DMS53 (cell line): ENCODE results near the gene CHST10.

Experiments used
- DNase-seq: peaks from one replicate; lab custom pipeline; 2025; lab: John Stamatoyannopoulos, UW

CHST10 gene

DNA sequence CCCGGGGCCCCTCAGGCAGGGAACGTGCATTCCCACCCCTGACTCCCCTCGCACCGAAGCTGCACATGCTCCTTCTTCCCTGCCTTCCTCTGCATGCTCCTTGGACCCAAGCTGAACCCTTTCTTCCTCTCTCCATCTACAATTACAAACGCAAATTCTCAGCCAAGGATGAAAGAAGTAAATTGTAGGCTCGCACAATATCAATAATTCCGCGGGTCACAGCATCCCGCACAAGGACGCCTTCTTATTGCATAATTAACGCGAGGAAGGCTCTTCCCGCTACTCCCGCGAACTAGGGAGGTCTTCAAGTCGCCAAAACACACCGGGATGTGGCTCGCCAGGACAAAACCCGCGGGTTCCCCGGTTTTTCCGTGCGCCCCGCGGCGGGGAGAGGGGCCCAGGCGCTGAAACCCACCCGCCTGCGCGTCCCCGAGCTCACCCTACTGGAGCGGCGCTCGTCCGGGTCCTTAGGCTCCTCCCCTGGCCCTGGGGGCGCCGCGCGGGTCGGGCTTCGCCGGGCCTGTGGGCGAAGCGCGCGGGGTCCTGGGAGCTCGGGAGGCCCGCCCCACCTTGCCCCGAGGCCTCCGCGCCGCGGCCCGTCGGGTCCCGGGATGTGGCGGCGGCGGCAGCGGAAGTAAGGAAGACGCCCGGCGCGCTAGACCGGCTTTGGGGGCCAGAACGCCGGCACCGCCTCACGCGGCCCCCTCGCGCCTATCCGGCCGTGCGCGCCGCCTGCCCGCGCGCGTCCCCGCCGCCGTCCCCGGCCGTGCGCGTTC is at the start of gene CHST10:
Gene CHST10 (minus strand): TSS at position 734 of the 776 bp plus-strand sequence. CDS start 10,993 bp downstream, outside the sequence.
- peak; percentile 86 for DNase-seq

DNA sequence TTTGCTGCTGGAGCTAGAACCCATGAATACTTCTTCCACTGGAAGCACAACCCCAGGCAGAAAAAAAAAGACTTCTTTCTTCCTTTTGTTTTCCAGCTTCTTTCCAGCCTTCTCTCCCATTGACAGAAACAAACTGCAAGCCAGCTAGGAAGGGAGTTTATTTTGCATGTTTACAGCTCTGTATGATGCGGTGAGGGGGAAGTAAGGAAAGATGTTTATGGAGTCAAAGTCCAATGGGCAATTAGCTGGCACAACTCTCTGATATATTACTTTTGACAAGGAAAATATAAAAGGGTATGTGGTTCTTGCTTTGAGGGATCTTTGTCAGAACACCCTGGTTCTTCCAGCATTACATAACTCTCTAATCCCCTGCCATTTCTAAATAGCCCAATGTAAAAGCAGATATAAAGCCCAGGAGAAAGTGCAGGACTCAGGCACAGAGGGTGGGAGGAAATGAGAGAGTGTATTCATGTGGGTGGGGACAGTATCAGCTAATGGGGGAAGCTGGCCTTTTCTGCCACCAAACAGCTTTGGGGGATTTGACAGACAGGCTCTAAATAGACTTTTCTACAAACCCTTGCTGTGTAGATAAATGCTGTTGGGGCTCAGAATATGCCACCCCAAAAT is 43.5 kb upstream of the CHST10 start:
- DNase-seq: no peak

GRCh38 chr2:100456357-100456756 is 38.9 kb upstream of the CHST10 start:
- peak; percentile 57 for DNase-seq

GRCh38 chr2:100453853-100454252 is 36.4 kb upstream of the CHST10 start:
- no peak for DNase-seq

DNA sequence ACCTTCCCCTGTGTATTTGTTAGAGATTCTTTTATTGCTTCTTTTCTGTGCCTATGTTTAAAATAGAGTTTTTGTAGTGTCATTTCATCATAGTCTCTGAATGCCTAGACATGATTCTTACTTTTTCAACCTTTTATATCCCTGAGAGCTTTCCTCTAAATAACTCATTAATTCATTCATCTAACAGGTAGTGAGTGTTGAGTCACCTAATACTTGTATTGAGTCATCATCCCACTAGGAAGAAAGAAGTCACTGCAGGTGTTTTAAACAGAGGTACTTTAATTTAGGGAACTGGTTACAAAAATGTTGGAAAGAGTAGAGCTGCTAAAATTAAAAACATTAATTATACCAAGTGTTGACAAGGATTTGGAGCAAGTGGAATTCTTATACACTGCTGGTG is 34.3 kb upstream of the CHST10 start:
- peak; percentile 6 for DNase-seq

GRCh38 chr2:100451092-100451491 is 33.6 kb upstream of the CHST10 start:
- DNase-seq: no peak

DNA sequence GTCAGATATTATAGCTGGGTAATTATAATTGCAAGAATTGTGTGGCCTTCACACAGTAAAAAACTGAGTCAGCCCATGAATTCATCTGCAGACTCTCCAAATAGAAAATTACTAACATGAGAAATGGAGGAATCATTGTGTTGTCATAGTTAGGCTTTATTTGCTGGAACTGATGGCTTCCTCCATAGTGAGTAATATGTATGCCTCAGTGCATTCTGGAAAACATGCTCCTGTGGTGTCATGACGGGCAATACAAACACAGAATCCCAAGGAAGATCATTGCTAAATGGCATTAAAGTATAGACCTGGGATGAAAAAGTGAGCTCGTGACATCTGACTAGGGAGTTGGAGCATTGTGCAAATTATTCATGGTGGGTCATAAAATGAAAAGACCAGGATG is 29.2 kb upstream of the CHST10 start:
- DNase-seq: no peak

DNA sequence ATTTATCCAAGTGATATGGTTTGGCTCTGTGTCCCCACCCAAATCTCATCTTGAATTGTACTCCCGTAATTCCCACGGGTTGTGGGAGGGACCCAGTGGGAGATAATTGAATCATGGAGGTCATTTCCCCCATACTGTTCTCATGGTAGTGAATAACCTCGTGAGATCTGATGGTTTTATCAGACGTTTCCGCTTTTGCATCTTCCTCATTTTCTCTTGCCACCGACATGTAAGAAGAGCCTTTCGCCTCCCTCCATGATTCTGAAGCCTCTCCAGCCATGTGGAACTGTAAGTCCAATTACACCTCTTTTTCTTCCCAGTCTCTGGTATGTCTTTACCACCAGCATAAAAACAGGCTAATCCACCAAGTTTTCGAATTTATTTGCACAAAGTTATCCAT is 20.3 kb upstream of the CHST10 start:
- no peak for DNase-seq

- no peak for DNase-seq
Measured at GRCh38 chr2:100429726-100430125, 12.3 kb upstream of the CHST10 start.

DNA sequence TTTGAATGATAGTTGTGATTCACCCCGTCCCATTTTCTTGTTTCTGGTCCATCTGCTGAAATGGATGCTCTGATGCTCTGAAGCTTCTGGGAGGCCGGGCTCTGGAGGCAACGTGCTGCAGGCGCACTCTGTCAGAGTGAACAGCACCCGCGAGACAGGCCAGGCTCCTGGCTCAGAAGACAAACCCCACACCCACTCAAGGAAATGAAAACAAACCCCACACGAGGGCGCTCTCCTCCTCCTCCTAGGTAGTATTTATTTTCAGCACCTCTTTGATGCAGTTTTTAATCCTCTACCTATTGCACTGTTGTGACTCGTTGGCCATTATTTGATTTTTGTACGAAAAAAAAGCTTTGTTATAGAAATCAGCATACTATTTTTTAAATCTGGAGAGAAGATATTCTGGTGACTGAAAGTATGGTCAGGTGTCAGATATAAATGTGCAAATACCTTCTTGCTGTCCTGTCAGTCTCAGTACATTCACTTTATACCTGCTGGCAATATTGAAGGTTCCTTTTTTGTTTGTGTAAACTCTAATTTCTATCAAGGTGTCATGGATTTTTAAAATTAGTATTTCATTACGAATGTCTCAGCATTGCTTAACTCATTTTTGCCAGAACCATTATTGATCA is 10.3 kb upstream of the CHST10 start:
- DNase-seq: peak; percentile 91

GRCh38 chr2:100427111-100427510 is 9.6 kb upstream of the CHST10 start:
- DNase-seq: no peak

DNA sequence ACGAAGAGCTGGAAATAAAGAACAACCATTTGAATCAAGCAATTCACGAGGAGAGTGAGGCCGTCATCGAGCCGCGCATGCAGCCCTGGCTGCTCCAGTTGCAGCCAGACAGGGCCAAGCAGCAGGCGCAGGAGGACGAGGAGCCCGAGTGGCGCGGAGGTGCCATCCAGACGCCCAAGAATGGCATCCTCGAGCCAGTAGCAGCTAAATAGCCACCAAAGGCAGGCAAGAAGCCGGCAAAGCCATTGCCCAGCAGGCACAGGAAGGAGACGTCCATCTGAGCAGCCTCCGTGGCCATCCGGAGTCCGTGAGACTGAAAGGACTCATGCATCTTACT is 8.9 kb upstream of the CHST10 start:
- no peak for DNase-seq

DNA sequence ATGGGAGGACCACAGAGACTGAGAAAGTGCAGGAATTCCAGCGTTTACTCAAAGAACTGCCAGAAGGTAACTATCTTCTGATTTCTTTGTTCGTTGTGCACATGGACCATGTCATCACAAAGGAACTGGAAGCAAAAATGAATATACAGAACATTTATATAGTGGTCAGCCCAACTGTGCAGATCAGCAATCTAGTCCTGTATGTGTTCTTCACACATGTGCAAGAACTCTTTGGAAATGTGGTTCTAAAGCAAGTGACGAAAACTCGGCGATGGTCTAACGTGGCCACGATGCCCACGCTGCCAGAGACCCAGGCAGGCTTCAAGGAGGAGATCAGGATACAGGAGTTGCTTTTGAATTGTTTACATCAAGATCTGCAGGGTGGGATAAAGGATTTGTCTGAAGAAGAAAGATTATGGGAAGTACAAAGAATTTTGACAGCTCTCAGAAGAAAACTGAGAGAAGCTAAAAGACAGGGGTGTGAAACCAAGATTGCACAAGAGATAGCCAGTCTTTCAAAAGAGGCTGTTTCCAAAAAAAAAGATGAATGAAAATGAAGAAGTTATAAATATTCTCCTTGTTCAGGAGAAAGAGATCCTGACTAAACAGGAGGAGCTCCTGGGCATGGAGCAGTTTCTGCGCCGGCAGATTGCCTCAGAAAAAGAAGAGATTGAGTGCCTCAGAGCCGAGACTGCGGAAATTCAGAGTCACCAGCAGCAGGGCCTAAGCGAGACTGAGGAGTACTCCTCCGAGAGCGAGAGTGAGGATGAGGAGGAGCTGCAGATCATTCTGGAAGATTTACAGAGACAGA is 8.3 kb upstream of the CHST10 start:
- DNase-seq: no peak

DNA sequence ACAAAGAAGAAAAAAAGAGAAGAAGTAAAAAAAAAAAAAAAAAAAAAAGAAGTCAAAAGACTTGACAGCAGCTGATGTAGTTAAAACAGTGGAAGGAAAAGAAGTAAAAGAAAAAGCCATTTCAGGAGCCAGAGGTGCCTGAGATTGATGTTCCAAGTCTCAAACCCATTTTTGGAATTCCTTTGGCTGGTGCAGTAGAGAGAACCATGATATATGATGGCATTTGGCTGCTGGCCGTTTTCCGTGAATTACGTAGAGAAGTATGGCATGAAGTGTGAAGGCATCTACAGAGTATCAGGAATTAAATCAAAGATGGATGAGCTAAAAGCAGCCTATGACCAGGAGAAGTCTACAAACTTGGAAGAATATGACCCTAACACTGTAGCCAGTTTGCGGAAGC is 7.6 kb upstream of the CHST10 start:
- no peak for DNase-seq

DNA sequence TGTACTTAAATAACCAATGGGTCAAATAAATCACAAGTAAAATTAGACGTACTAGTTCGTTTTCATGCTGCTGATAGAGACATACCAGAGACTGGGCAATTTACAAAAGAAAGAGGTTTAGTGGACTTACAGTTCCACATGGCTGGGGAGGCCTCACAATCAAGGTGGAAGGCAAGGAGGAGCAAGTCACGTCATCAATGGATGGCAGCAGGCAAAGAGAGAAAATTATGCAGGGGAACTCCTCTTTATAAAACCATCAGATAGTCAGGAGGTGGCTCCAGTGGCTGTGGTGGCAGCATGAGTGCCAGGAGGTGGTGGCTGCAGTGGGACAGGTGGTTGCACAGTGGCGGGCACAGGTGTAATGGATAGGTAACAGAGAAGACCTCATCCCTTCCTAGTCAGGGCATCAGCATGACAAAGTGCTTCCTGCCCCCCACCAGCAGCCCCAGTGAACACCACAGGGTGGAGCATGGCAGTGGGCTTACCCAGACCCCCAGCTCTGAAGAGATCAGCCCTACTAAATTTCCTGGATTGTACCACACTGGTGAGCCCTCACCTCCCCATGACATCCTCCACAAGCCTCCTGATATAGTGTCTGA is 6.9 kb upstream of the CHST10 start:
- no peak for DNase-seq

- no peak for DNase-seq
Measured at GRCh38 chr2:100423631-100424030, 6.2 kb upstream of the CHST10 start.

- peak; percentile 74 for DNase-seq
Measured at GRCh38 chr2:100422320-100423055, 5.0 kb upstream of the CHST10 start.

GRCh38 chr2:100419915-100420314 is 2.4 kb upstream of the CHST10 start:
- DNase-seq: no peak

DNA sequence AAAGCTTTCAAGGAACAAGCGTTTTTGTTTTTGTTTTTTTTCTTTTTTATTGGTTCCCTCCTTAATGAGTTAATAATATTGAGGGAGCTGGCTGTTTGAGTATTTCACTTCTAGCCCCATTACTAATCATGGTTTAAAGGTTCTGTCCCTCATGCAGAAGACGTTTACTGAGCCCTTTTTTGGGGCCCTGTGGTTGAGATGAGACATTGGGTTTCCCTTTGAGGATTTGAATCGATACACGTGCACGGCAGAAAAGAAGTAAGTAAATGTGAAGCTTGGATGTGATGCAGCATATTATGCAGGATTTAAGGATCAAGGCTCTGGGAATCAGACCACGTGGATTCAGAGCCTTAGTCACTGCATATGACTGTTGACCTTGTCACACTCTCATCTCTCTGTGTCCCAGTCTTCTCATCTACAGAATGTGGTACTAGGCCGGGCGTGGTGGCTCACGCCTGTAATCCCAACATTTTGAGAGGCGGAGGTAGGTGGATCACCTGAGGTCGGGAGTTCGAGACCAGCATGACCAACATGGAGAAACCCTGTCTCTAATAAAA is 1.0 kb upstream of the CHST10 start:
- no peak for DNase-seq

DNA sequence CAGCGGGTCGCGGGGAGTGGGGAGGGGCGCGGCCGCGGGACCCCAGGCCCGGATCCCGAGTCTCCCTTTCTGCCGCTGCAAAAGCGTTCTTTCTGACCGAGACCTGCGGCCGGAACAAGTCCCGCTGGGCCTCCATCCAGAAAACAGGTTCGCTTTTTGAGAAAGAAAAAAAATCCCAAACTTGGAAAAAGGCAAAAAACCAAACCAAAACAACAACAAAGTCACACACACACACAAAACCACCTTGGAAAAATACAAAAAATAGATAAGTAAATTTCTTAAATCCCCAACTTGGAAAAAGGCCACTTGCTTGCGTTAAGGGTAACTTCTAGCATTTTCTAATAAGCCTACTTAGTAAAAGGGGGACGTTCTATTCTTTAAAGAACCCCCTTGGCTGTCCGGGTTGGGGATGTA is 250 bp upstream of the CHST10 start:
- no peak for DNase-seq

GRCh38 chr2:100416397-100416934 is 1.0 kb downstream of the CHST10 start:
- DNase-seq: no peak
